ENCODE results near the gene ARL5A. TPM values are rescaled to one million over a fixed set of nuclear protein-coding genes. Genes with fewer than 3 reads are reported as not detected.

The ARL5A gene
- total RNA-seq, 2 donors from 2014 or later = 32.0 to 46.5 TPM

DNA sequence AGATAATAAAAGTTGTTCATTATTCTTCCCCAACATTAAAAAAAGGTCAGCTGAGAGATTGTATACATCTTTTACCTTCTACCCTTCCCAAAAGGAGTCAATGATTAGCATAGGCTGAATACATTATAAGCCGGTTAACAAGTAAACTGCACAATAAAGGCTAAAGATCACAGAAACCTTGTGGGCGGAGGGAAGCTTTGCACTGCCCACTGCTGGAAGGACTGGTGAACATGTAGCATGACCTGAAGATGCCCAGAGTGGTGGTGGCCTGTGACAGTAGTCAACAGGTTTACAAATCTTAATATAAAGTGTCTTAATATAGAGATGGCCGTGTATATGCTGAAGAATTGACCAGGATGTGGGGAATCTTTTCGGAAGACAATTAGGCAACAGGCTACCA lies 35.6 kb downstream of the ARL5A start:
- intact Hi-C loops (cut with DNase I) = no loop called here
- no peak for DNase-seq
- Histone ChIP-seq H3K9ac (ENCODE audit: low read depth in 2 of 2, low read length in 2 of 2) (no peak overlapping the region), H3K36me3 (no peaks in the 10 kb centered on the region), H3K27me3 (no peaks in the 10 kb centered on the region), H3K27ac (no peak overlapping the region), H3K4me1 (no peaks in the 10 kb centered on the region), H3K9me3 (no peaks in the 10 kb centered on the region), H3K4me3 (no peak overlapping the region)
- TF ChIP-seq, protein P1, sequence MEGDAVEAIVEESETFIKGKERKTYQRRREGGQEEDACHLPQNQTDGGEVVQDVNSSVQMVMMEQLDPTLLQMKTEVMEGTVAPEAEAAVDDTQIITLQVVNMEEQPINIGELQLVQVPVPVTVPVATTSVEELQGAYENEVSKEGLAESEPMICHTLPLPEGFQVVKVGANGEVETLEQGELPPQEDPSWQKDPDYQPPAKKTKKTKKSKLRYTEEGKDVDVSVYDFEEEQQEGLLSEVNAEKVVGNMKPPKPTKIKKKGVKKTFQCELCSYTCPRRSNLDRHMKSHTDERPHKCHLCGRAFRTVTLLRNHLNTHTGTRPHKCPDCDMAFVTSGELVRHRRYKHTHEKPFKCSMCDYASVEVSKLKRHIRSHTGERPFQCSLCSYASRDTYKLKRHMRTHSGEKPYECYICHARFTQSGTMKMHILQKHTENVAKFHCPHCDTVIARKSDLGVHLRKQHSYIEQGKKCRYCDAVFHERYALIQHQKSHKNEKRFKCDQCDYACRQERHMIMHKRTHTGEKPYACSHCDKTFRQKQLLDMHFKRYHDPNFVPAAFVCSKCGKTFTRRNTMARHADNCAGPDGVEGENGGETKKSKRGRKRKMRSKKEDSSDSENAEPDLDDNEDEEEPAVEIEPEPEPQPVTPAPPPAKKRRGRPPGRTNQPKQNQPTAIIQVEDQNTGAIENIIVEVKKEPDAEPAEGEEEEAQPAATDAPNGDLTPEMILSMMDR (IDR thresholded peaks at IDR 0.05) = no peak

- H3K36me3 ChIP-seq = no peaks in the 10 kb centered on the region
- intact Hi-C loops (cut with DNase I) = no loop called here
- no peaks in the 10 kb centered on the region for H3K27me3 ChIP-seq
- no peak overlapping the region for H3K27ac ChIP-seq
- TF ChIP-seq, protein P1 (IDR thresholded peaks at IDR 0.05) = no peak
- no peak overlapping the region for H3K9ac ChIP-seq (ENCODE audit: low read depth in 2 of 2, low read length in 2 of 2)
- no peak overlapping the region for H3K4me3 ChIP-seq
- no peaks in the 10 kb centered on the region for H3K9me3 ChIP-seq
- no peaks in the 10 kb centered on the region for H3K4me1 ChIP-seq
- DNase-seq = no peak
Observed at GRCh38 chr2:151791545-151791944, 36.7 kb downstream of the ARL5A start.

DNA sequence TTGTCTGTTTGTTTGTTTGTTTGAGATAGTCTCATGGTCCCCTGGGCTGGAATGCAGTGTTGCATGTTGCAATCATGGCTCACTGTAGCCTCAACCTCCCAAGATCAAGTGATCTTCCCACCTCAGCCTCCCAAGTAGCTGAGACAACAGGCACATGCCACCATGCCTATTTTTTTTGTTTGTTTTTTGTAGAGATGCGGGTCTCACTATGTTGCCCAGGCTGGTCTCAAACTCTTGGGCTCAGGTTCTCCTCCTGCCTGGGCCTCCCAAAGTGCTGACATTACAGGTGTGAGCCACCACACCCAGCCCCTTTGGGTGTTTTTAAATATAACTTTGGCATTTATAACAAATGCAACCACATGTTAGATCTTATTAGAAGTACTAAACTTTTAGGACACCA lies 37.5 kb downstream of the ARL5A start:
- DNase-seq = no peak
- Histone ChIP-seq H3K9ac (ENCODE audit: low read depth in 2 of 2, low read length in 2 of 2) (no peak overlapping the region), H3K9me3 (no peaks in the 10 kb centered on the region), H3K4me3 (no peak overlapping the region), H3K36me3 (no peaks in the 10 kb centered on the region), H3K27me3 (no peaks in the 10 kb centered on the region), H3K27ac (no peak overlapping the region), H3K4me1 (no peaks in the 10 kb centered on the region)
- TF ChIP-seq, protein P1 (IDR thresholded peaks at IDR 0.05) = no peak
- intact Hi-C loops (cut with DNase I) = no loop called here

GRCh38 chr2:151789055-151789834 lies 39.0 kb downstream of the ARL5A start:
- Histone ChIP-seq H3K9me3 (no peaks in the 10 kb centered on the region), H3K4me1 (no peaks in the 10 kb centered on the region), H3K9ac (ENCODE audit: low read depth in 2 of 2, low read length in 2 of 2) (no peak overlapping the region), H3K36me3 (no peaks in the 10 kb centered on the region), H3K27ac (no peak overlapping the region), H3K4me3 (no peak overlapping the region), H3K27me3 (no peaks in the 10 kb centered on the region)
- intact Hi-C loops (cut with DNase I) = no loop called here
- no peak for DNase-seq
- TF ChIP-seq, protein P1 (IDR thresholded peaks at IDR 0.05) = no peak

GRCh38 chr2:151786483-151786882 lies 41.7 kb downstream of the ARL5A start:
- Histone ChIP-seq H3K27me3 (no peaks in the 10 kb centered on the region), H3K4me1 (no peaks in the 10 kb centered on the region), H3K27ac (no peak overlapping the region), H3K9me3 (no peaks in the 10 kb centered on the region), H3K9ac (ENCODE audit: low read depth in 2 of 2, low read length in 2 of 2) (no peak overlapping the region), H3K4me3 (no peak overlapping the region), H3K36me3 (no peaks in the 10 kb centered on the region)
- DNase-seq = no peak
- TF ChIP-seq, protein P1 (IDR thresholded peaks at IDR 0.05) = no peak
- intact Hi-C loops (cut with DNase I) = no loop called here
